D721Med (cell line): ENCODE results near the gene TTYH3.
A peak's percentile ranks its signal among the peaks of the same experiment; 100 is the strongest.
"Not testable (repeated sequence)": the region's sequence is repeated elsewhere in the genome, so short reads cannot be mapped to it uniquely, and the experiment has no call there.

Experiments
- DNase-seq: peaks from one replicate; pipeline ENCODE4 v3.0.0; 2011; ENCODE audit warnings: low spot score; ENCODE audit not compliant: insufficient read length
- FAIRE-seq: peaks from 2 replicates; lab custom pipeline; 2011; peaks lifted over from hg19 to GRCh38; lab: Jason Lieb, UNC
- CTCF ChIP-seq: IDR thresholded peaks from 2 replicates; pipeline ENCODE4 v1.5.1; 2012; ENCODE audit warnings: mild to moderate bottlenecking, control low read depth; ENCODE audit not compliant: insufficient read depth; ENCODE audit errors: missing control alignments

Gene TTYH3

DNA sequence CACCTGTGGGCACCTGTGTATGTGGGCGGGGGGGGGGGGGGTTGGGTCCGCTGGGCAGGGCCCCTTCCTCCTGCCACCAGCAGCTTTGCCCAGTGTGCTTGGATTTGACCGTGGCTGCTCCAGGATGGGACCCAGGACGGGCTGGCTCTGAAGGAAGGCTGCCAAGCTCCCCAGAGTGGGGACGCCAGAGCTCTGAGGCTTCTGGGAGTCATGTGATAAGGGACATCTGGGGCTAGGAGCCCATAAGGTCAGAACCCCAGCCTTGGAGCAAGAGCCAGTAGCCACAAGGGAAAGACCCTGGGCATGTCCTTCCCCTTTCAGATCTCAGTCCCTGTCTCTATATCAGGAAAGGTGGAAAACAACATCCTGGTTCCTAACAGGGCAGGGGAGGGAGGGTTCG is 34.4 kb downstream of the TTYH3 start:
- TF ChIP-seq CTCF, result no peak

GRCh38 chr7:2666588-2667250 is 34.9 kb downstream of the TTYH3 start:
- no peak for TF ChIP-seq CTCF
- no peak for DNase-seq
- no peak for FAIRE-seq

More for the DNA sequence above, 34.4 kb downstream of the TTYH3 start:
- DNase-seq (no peak), FAIRE-seq (no peak)

DNA sequence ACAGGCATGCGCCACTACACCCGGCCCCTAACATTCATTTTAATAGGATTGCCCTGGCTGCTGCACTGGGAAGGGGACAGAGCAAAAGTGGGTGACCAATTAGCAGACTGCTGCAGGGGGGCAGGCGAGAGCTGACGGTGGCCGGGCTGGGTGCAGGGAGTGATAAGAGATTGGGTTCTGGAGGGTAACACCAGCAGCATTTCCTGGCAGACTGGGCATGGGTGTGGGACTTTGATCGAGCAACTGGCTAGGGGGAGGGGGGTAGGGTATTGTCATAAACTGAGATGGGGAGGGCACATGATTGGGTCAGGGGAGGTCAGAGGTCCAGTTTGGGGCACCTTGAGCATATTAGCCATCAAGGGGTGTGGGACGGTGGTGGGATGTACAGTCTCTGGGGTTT is 36.1 kb downstream of the TTYH3 start:
- TF ChIP-seq CTCF, result no peak
- FAIRE-seq, result no peak
- no peak for DNase-seq

- no peak for TF ChIP-seq CTCF
- FAIRE-seq (no peak), DNase-seq (no peak)
These were observed 36.6 kb downstream of the TTYH3 start for GRCh38 chr7:2668401-2668800.

- no peak for DNase-seq
- TF ChIP-seq CTCF, result no peak
- no peak for FAIRE-seq
These were observed 38.4 kb downstream of the TTYH3 start for GRCh38 chr7:2670171-2670570.

DNA sequence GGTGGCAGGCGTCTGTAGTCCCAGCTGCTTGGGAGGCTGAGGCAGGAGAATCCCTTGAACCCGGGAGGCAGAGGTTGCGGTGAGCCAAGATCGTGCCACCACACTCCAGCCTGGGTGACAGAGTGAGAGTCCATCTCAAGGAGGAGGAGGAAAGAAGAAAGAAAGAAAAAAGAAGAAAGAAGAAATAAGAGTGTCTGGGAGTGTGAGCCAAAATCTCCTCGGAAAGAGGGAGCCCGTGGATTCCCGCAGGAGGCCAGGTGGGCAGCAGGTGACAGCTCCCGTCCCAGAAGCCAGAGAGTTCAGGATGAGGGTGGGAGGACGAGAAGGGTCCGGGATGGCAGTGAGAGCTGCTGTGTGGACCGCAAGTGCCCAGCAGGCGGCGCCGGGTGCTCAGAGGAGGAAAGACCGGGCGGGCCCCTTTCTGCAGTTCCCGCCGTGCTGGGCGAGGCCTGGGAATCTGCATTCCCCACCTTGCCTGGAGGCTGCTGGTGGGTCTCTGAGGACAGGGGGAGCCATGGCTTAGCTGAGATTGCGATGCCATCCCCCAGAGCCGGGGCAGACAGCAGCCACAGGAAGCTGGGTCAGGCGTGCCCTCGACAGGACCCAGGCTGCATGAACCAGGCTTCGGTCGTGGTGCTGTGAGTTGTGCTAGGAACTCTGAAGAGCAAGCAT is 39.1 kb downstream of the TTYH3 start:
- FAIRE-seq (no peak), DNase-seq (peak; percentile 89)
- TF ChIP-seq CTCF, result peak; percentile 69

GRCh38 chr7:2673214-2673613 is 41.4 kb downstream of the TTYH3 start:
- not testable (repeated sequence) for DNase-seq, FAIRE-seq
